Breast epithelium (tissue), 3 donors: ENCODE data around the gene ABHD16B.
A peak's percentile ranks its signal among the peaks of the same experiment; 100 is the strongest.

Experiments
- CTCF ChIP-seq, 3 donors: fragments of 450-650 bp; IDR thresholded peaks; one replicate each; pipeline ENCODE4 v1.5.1; 2016 to 2017; ENCODE audit warnings: antibody characterized with exemption in 3 of 3, mild to moderate bottlenecking in 3 of 3, moderate library complexity in 3 of 3
- POLR2A ChIP-seq: fragments of 450-650 bp; IDR thresholded peaks from one replicate; pipeline ENCODE4 v1.6.1; 2016; ENCODE audit warnings: antibody characterized with exemption, mild to moderate bottlenecking, moderate library complexity
- POLR2AphosphoS5 ChIP-seq, 3 donors: sonication (generic); formaldehyde crosslinking; IDR thresholded peaks; one replicate each; pipeline ENCODE4 v1.6.1; 2017; ENCODE audit warnings: antibody characterized with exemption in 3 of 3

GRCh38 chr20:63863798-63864544, 2.7 kb downstream of the ABHD16B start:
- TF ChIP-seq CTCF (IDR thresholded peaks at IDR 0.05) (peak in 2 of 3 donors; percentile 35 to 49), POLR2A (no peak), POLR2AphosphoS5 (IDR thresholded peaks at IDR 0.05) (peak; percentile 73 to 85 (median 76))
